GM19240 (cell line): ENCODE results near the gene ZNF579.
"Not testable (repeated sequence)": the region's sequence is repeated elsewhere in the genome, so short reads cannot be mapped to it uniquely, and the experiment has no call there.

ENCODE experiments used
- DNase-seq: peaks from one replicate; pipeline ENCODE4 v3.0.0; 2011; ENCODE audit warnings: low spot score; ENCODE audit not compliant: insufficient read length

Gene ZNF579

GRCh38 chr19:55569477-55569876, 11.2 kb downstream of the ZNF579 start:
- not testable (repeated sequence) for DNase-seq

- no peak for DNase-seq
These were observed 12.8 kb downstream of the ZNF579 start for GRCh38 chr19:55567708-55568328.

GRCh38 chr19:55566823-55567222, 13.8 kb downstream of the ZNF579 start:
- DNase-seq: no peak

- no peak for DNase-seq
These were observed 17.4 kb downstream of the ZNF579 start for GRCh38 chr19:55563261-55563690.

- no peak for DNase-seq
These were observed 21.0 kb downstream of the ZNF579 start for GRCh38 chr19:55559684-55560083.

- no peak for DNase-seq
These were observed 25.9 kb downstream of the ZNF579 start for GRCh38 chr19:55554741-55555152.

- no peak for DNase-seq
These were observed 26.3 kb downstream of the ZNF579 start for GRCh38 chr19:55554302-55554701.

GRCh38 chr19:55553217-55554182, 27.1 kb downstream of the ZNF579 start:
- DNase-seq: no peak

- no peak for DNase-seq
These were observed 28.0 kb downstream of the ZNF579 start for GRCh38 chr19:55552620-55553019.

GRCh38 chr19:55552206-55552605, 28.4 kb downstream of the ZNF579 start:
- DNase-seq: no peak

- DNase-seq: no peak
These were observed 30.4 kb downstream of the ZNF579 start for GRCh38 chr19:55550321-55550650.

GRCh38 chr19:55549500-55550320, 30.9 kb downstream of the ZNF579 start:
- DNase-seq: no peak

- no peak for DNase-seq
These were observed 33.6 kb downstream of the ZNF579 start for GRCh38 chr19:55546822-55547614.

- DNase-seq: no peak
These were observed 34.6 kb downstream of the ZNF579 start for GRCh38 chr19:55546011-55546410.

- no peak for DNase-seq
These were observed 35.2 kb downstream of the ZNF579 start, which contains the start of gene SBK3 for GRCh38 chr19:55545443-55545842. Gene SBK3 (minus strand): TSS chr19:55545543. CDS start chr19:55545543, 0 bp downstream.

GRCh38 chr19:55544776-55545439, 35.7 kb downstream of the ZNF579 start:
- no peak for DNase-seq

- no peak for DNase-seq
These were observed 36.6 kb downstream of the ZNF579 start for GRCh38 chr19:55544014-55544413.

- DNase-seq: no peak
These were observed 37.1 kb downstream of the ZNF579 start for GRCh38 chr19:55543567-55543966.

GRCh38 chr19:55542292-55542855, 38.3 kb downstream of the ZNF579 start:
- no peak for DNase-seq

- no peak for DNase-seq
These were observed 39.6 kb downstream of the ZNF579 start for GRCh38 chr19:55541091-55541490.
